GM21825 (cell line): ENCODE data around the gene AMPH.

ENCODE experiments used
- ATAC-seq: cut with Tn5 transposase; IDR thresholded peaks from one replicate; pipeline ENCODE4 v1.9.1; 2021; ENCODE audit warnings: mild to moderate bottlenecking, moderate library complexity; ENCODE audit not compliant: unreplicated experiment

Gene AMPH

DNA sequence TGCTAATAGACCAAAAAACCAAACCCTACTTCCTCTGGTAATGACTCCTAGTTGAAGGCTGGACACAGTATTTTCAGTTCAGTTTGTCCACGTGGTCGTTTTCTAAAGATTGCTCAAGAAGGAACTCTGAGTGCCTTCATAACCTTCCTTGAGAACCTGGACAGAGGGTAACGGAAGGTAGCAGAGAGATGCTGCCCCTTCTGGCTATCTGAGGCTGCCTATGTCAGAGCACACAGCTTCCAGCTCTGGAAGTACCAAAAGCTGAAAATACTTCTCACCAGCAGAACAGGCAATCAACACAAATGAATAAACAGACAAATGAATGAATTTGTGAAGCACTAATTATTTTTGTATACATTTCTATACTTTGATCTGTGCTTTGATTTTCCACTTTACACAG, 85.2 kb downstream of the AMPH start:
- ATAC-seq: no peak

DNA sequence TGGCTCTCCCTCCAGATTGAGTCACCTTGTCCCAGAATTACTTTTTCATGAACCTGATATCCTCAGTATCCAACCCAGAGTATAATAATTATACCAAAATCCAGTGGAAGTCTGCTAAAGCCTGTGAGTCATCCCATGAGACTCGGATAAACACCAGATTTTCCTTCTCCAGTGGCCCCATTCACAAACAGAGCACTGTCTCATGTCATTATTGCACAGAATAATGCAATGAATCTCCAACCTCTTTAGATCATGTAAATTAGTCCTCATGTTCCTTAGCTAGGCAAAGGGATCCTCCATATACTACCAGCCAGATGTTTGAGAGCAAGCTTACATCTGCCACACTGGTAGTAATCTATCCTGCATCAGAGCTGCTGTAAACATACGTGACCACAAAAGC, 89.0 kb downstream of the AMPH start:
- no peak for ATAC-seq

DNA sequence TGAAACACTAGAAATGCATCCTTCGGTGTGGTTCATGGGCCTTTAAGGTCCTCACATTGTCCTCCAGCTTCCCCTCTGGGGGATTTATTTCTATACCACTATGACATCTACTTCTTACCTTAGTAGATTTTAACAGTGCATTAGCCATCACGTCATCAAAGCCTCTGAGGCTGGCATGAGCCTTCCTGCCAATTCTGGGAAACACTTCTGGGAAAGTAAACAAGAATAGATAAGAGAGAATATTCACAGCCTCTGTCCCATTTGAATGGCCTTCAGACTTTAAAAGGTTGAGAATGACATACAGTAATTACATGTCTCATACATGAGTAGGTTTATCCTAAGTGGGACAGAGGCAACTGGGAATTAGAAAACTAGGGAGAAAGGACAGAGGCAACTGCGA, 89.7 kb downstream of the AMPH start:
- ATAC-seq: no peak

DNA sequence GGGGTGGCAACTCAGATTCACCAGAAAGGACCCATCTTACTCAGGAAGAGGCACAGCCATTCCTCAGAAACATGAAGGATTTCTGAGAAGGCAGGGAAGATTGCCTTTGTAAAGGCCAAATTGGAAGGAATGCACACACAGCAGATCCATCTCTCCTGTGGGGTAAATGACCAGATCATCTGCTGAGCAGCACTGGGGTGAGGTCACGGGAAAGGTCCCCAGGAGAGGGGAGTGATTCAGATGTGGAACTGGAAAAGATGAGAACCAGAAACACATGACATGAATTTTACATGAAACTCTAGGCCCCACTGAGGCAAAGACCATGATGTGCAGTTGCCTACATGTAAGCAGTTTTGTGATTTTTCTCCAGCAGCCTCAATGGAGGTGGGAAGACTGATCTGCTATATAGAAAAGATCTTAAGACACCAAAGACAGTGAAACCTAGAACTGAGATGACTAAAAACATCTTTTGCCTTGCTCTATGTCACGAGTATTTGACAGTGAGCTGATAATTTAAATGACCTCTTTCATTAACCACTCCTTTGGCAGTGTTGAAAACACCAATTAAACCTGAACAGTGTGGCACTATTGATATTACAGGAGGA, 91.6 kb downstream of the AMPH start:
- ATAC-seq: no peak

DNA sequence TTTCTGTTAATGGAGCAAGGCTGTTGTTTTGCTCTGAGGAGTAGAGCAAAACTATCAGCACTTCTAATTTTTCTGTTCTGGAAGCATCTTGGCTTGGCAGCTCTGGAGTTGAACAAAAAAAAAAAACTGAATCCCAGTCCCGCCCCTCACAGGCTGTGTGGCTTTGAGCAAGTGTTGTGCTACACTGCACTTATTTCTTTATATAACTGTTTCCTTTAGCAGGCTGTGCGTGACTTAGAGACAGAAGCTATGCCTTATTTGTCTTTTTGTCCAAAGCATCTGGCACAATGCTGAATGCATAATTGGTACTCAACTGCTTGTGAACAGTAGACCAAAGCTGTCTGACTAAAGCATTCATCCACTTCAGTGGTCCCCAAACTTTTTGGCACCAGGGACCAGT, 96.1 kb downstream of the AMPH start:
- ATAC-seq: no peak

DNA sequence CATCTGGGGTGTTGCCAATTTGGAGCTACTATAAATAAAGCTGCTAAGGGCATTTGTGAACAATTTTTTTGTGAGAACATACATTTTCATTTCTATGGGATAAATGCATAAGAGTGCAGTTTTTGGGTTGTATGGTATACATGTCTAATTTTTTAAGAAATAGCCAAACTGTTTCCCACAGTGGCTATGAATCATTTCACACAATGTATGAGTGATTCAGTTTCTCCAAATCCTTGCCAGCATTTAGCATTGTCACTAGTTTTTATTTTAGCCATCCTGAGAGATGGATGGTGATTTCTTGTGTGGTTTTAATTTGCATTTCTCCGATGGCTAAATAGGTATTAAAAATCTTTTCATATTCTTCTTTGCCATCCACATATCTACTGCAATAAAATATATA, 105.3 kb downstream of the AMPH start:
- no peak for ATAC-seq

DNA sequence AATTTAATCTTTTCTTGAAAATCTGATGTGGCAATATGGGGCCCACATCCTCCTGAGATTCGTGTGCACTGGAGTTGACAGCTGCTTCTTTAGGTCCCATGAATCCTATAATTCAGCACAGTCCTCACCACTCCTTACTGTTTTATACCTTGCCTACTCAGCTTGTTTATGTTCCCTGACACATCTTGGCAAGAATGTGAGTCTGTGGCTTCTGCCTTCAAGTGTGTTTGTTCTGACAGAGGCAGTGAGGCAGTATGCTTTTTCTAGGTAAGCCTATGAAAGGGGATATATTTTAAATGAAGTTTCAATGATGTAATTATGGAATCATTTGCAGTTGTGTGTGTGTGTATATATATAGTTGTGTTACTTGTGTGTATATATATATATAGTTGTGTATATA, 106.4 kb downstream of the AMPH start:
- no peak for ATAC-seq

DNA sequence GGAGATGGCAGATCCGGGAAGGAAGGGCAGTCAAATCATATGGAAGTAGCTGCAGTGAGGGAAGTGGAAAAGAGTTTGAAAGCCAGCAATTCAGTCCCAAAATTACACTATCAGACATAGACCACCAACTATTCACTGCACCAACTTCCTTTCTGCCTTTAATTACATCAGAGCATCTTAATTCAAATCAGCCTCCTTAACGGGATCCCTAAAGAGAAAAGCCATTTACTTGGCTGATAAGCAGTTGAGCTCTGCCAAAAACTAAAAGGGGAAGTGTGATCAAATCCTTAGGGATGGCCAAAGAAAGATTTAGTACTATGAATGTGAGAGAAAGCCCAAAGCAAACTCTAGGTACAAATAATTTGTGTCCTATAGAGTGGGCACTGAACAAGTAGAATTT, 110.4 kb downstream of the AMPH start:
- no peak for ATAC-seq

DNA sequence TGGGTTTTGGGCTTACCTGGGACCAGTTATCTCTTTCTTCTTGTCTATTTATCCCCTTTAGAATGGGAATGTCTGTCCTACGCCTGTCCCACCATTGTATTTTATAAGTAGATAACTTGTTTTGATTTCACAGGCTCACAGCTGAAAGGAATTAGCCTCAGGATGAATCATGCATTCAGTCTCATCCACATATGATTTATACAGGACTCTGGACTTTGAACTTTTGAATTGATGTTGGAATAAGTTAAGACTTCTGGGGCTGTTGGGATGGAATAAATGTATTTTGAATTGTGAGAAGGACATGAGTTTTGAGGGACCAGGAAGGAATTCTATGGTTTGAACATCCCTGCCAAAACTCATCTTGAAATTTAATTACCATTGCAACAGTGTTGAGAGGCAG, 112.6 kb downstream of the AMPH start:
- no peak for ATAC-seq

DNA sequence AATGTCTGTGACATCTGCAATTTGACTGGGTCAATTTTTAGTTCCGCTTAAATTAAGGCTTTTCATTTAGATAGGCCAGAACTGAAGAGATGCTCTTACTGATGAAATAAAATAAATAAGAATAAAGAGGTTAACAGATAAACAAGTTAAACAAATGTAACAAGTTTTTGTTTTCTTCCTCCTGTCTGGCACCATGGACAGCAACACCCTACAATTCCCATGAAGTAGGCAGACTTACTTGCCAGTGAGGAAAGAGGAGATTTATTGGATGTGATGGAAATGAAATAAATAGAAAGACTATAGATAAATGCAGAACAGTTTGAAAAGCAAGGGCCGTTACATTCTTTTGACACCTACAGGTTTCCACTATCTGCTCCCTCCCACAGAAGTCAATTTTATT, 118.5 kb downstream of the AMPH start:
- ATAC-seq: no peak

DNA sequence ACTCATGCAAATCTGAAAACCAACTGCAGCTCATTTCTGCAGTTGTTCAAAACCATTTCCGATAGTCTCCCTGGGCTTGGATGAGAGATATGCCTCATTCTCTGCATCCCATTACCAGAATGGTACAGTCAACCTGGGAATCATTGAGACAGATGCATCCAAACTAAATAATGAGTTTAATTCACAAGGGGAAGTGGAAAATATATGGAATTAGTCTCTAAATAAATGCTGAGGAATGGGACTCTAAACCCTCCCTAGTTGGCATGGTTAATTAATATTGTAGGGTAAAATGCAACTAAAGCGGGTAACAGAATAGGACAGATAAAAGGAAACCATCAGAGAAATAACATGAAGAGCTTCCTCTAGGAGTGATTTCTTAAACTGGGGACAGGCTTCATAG, 118.9 kb downstream of the AMPH start:
- no peak for ATAC-seq

DNA sequence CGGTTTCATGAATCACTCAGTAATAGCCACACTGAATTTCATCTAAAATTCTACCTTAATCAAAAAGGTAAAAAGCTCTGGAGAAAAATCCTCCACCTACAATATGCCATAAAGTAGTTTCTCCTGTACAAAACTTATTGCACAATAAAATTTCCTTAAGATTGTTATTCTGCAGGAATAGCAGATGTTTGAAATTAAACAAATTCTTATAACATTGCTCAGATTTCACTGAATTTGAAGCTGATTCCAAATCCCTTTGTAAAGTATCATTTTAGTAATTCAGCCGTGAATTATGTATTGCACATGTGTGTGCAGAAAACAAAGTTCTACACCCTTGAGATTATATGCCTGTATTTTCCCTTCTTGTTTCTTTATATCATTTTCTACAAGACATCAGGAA, 123.8 kb downstream of the AMPH start:
- no peak for ATAC-seq

DNA sequence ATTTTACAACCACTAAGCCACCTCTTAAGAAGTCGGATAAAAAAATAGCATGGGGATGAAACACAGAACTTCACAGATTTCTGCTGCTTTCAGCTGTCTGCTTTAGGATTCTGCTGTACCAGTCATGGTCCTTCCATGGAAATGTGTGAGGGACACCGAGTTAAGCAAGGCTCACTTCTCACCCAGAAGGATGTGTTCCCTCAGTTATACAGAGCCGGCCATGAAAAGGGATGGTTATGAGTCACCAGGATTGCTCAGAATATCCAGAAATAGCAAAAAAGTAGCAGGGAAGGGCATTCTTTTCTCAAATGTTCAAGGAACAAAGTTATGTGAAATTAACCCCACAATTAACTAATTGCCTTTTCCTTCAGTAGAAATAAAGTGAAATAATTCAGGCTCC, 124.4 kb downstream of the AMPH start:
- ATAC-seq: no peak

DNA sequence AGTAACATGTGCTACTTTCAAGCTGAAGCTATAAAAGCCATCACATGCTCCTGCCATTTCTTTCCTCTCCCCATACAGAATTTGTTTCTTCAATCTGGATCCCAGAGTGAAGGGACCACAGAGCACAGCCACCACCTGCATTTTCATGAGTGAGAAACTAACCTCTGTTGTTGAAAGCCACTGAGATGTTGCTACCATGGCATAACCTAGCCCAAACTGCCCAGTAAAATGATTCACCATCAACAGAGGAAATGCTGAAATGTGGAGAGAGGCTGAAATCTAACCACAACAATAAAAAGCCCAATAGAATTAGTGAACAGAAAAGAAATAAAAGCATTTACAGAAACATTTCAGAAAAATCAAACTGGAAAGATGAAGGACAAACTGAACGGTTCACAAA, 125.2 kb downstream of the AMPH start:
- ATAC-seq: no peak

DNA sequence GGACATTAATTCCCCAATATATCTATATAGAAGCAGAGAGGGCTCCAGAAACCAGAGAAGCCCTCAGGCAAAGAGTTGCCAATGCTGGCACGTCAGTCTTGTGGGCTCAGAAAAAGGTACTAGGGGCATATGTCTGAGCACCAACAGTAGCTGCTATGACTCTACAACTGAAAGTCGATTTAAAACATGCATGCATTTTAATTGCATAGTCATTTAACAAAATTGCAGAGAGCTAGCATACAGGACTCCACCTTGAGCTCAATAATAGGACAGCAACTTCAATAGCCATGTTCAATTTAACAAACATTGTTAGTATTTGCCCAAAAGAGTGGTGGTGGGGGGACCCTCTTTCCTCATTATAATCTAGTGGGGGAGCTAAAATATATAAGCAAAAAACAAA, 126.5 kb downstream of the AMPH start:
- no peak for ATAC-seq

DNA sequence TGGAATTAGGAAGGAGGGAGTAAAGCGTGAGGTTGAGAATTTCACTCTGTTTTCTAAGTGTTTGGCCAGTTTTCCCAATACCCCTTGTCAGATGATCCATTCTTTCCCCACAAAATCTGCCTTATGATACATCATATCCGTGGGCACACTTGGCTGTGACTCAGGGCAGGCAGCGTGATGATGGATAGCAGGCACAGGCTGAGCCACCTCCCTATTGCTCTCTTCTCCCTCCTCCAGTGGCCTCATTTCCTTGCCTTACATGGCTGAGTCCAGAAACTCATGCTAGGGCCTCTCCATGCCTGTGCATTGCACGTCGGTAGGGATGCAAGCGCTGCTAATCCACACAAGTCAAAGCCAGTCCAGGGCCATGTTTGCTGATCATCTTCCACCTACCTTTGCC, 128.3 kb downstream of the AMPH start:
- ATAC-seq: no peak

DNA sequence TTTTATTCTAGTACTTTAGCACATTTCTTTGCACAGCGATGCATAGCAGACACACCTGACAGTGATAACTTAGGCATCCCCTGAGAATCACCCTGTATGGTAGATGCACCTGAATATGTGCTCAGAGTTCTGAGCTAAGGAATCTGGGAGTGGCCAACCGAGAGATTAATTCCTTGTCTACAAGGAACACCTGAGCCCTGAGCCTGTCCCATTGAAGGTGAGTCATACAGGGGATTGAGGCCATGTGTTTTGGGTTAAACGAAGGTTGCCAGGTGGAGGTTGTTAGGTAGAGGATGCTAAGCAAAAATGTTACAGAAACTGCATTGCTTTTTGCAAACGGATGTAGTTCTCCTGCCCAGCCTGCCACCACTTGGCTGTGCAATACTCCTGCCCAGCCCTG, 128.9 kb downstream of the AMPH start:
- ATAC-seq: no peak

DNA sequence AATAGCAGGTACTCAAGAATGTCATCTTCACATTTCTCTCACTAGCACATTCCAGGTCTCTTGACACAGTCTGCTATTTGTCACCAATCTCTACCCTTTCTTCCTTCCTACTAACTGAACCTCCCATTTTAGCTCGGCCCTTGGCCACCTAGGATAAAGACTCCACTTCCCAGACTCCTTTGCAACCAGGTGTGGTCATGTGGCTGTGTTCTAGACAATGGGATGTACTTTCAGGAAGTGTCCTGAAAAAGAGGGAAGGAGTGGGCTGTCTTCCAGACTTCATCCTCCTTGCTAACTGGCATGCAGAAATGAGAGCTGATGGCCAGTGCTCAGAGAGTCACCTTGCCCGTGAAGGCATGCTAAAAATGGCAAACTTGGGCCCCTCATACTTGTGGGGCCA, 139.2 kb downstream of the AMPH start:
- ATAC-seq: no peak

DNA sequence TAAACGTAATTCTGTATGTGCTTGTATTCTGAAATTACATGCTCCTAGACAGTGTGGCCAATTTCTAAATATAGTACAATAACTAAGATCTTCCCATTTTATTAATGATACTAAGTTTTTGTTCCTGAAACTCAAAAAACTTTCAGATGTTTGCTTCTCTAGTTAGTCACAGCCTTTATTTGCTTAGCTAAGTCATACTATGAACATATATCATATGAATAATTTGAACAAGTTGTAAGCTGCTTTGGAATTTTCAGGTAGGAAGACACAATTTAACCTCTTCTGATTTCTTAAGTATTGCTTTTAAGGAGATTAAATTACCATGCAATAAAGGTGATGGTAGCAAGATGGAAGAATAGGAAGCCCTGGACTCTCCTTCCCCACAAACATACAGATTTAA, 148.7 kb downstream of the AMPH start:
- ATAC-seq: no peak

DNA sequence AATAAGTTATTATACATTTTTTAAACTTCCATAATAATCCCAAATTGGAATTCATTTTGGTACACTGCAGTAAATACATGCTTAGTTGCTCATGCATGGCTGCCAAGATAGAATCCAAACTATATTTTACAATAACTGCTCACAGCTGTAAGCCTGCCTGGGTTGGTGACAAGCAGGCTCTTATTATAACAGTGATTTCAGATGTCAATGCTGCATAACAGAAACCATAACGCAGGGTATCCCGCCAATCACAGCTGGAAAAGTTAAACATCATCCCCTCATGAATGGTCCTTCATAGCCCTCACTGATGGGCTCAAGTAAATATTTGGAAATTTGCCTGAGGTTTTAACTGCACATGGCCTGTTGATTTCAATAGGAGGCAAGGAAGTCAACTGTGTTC, 149.8 kb downstream of the AMPH start:
- no peak for ATAC-seq

DNA sequence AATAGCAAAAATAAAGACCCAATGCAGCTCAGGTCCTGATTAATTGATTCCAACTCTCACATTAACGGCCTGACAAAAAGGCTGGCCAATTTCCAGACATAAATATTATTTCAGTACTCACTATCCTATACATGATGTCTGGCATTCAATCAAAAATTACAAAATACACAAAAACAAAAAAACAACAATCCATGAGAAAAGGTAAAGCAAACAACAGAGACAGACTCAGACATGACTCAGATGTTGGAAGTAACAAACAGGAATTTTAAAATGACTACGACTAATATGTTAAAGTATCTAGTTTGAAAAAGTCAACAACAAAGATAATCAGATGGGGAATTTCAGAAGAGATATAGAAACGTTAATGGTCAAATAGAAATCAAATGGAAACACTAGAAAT, 152.8 kb downstream of the AMPH start:
- ATAC-seq: no peak

DNA sequence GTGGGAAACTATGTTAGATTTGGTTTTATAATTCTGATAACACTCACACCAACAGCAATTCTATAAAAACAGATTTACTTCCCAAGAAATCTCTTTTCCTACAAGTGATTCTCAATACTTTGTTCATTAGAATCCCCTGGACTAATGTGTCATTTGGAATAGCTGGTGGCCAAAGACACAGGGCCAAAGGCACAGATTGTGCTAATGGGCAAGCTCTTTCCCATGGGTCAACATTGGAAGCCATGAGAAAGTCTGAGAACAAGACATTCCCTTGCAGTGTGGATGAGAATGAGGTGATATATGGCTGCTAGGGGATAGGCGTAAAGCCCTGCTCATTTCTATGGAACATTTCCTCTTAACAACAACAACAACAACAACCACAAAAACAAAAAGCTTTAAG, 153.8 kb downstream of the AMPH start:
- ATAC-seq: no peak

DNA sequence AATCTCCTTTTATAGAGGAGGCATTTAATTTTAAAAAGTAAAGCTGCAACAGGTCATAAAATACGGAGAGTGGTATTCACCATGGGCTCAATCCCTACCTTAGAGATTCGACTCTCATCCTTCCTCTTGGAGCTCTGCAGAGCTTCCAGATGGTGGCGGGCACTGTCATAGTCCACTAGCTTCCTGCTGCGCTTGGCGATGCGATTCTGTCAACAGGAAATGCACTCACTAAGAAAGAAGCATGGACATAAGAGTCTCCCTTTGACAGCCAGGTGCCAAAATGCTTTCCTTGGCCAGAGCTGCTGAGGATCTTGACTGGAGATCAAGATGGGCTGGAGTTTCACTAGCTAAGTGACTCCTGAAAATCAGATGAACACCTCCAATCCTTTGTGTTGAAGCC, 154.4 kb downstream of the AMPH start:
- no peak for ATAC-seq

DNA sequence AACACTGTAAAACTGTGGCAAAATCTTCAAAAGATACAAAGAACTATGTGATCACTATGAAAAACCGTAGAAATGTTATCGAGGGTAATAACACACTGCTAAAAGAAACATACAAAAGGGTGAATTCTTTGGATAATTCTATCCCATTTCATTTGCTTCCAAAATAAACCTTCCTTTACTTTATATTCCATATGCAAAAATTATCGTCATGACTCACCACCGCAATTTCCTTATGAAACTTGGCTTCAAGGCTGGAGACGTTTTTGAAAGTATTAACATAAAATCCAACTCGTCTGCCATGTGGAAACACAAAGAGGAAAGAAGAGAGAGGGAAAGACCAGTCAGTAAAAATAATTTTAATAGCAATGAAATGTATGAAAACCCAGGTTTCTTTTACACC, 165.2 kb downstream of the AMPH start:
- ATAC-seq: no peak
